Measurements from ENCODE around the gene CACHD1.

GRCh38 chr1:64505944-64506655, 36.2 kb downstream of the CACHD1 start:
- TF ChIP-seq POLR2A (IDR thresholded peaks at IDR 0.05) (no peak), EP300 (IDR thresholded peaks at IDR 0.05) (no peak), CTCF (IDR thresholded peaks at IDR 0.05) (peak in 1 of 7 experiments; percentile 33), POLR2AphosphoS5 (IDR thresholded peaks at IDR 0.05) (no peak)
